Stimulated activated CD4-positive, alpha-beta T cell treated with anti-CD3 and anti-CD28 coated beads, Interleukin-1b, Interleukin-23, amount 100 ng/mL, for 4 hours (primary cell): Measurements from ENCODE around the gene WBP2.
"Not testable (repeated sequence)": the region's sequence is repeated elsewhere in the genome, so short reads cannot be mapped to it uniquely, and the experiment has no call there.

Experiments used
- DNase-seq, 2 donors: peaks; one replicate each; pipeline ENCODE4 v3.0.0-alpha.2; 2020; ENCODE audit warnings: low read depth in 2 of 2

WBP2 gene

DNA sequence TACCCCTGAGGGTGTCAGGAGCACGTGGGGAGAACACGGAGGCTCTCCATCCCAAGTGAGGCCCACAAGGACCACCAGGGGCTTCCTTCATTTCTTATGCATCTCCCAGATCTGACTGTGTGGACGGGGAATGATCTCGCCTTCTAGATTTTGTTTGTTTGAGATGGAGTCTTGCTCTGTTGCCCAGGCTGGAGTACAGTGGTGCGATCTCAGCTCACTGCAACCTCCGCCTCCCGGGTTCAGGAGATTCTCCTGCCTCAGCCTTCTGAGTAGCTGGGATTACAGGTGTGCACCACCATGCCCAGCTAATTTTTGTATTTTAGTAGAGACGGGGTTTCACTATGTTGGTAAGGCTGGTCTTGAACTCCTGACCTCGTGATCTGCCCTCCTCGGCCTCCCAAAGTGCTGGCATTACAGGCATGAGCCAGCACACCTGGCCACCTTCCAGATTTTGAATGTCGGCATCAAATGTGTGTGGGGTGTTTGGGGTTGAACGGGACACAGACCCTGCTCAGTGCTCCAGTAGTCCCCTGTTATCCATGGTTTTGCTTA lies 13.7 kb upstream of the WBP2 start:
- not testable (repeated sequence) for DNase-seq

DNA sequence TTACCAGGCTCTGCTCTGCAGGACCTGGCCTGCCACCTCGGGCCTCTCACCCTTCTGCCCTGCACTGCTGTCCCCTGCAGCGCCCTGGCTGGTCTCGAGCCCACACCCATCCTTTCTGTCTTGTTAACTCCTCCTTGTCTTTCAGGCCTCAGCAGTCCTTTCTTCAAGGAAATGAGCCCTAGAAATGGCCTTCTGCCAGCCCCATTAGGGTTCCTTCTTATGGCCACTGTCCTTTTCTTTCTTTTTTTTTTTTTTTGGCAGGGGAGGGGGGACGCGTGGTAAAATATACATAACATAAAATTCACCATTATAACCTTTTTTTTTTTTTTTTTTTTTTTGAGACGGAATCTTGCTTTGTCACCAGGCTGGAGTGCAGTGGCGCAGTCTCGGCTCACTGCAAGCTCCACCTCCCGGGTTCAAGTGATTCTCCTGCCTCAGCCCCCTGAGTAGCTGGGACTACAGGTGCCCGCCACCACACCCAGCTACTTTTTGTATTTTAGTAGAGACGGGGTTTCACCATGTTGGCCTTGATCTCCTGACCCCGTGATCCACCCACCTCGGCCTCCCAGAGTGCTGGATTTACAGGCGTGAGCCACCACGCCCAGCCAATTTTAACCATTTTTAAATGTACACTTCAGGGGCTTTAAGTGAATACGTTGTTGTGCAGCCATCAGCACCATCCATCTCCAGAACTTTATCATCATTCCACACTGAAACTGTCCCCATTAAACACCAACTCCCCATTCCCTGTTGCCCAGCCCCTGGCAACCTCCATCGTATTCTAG lies 10.5 kb upstream of the WBP2 start:
- not testable (repeated sequence) for DNase-seq

DNA sequence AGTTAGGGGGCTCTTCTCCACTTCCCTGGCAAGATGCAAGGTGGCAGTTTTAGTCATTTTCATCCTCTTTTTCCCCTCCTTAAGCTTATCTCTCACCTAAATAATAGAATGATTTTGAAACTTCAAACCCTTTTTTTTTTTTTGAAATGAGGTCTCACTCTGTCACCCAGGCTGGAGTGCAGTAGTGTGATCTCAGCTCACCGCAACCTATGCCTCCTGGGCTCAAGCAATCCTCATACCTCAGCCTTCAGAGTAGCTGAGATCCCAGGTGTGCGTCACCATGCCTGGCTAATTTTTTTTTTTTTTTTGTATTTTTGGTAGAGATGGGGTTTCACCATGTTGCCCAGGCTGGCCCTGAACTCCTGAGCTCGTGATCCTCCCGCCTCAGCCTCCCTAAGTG lies 9.8 kb upstream of the WBP2 start:
- not testable (repeated sequence) for DNase-seq

DNA sequence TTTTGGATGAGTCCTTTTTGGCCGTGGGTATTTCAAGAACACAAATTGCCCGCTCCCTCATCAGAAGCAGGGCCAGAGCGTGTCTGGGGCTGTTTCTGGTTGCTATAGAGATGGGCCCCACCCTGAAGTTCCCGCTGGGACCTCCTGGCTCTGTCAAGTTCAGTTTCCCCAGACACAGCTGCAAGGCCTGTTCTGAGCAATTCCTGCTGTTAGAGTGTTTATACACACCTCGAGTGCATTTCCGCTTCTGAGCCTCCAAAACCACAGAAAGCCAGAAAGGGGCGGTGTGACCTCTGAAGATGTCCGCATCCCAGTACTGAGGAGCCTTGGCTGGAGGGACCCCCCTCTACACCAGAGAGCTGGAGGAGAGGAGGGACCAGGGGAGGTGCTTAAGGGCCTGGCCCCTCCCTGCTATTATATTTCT lies 9.3 kb upstream of the WBP2 start:
- no peak for DNase-seq

DNA sequence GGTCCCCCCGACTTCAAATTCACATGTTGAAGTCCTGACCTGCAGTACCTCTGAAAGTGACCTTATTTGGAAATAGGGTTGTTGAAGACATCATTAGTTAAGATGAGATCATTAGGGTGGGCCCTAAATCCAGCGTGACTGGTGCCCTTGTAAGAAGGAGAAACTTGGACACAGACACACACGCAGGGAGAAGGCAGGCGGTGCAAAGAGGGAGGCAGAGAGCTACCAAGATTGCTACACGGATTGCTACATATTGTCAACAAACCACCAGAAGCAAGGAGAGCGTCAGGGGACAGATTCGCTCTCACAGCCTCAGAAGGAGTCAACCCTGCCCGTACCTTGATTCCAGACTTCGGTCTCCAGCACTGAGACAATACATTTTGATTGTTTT lies 6.8 kb upstream of the WBP2 start:
- no peak for DNase-seq

DNA sequence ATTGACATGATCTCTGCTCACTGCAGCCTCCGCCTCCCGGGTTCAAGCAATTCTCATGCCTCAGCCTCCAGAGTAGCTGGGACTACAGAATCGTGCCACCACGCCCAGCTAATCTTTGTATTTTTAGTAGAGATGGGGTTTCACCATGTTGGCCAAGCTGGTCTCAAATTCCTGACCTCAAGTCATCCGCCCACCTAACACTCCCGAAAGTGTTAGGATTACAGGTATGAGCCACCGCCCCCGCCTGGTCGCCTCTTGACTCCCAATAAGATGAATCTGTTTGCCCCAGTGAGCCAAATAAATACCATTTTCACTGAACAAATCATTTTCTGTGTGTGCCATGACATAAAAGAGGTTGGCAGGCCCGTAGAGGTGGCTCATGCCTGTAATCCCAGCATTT lies 4.2 kb upstream of the WBP2 start:
- not testable (repeated sequence) for DNase-seq

DNA sequence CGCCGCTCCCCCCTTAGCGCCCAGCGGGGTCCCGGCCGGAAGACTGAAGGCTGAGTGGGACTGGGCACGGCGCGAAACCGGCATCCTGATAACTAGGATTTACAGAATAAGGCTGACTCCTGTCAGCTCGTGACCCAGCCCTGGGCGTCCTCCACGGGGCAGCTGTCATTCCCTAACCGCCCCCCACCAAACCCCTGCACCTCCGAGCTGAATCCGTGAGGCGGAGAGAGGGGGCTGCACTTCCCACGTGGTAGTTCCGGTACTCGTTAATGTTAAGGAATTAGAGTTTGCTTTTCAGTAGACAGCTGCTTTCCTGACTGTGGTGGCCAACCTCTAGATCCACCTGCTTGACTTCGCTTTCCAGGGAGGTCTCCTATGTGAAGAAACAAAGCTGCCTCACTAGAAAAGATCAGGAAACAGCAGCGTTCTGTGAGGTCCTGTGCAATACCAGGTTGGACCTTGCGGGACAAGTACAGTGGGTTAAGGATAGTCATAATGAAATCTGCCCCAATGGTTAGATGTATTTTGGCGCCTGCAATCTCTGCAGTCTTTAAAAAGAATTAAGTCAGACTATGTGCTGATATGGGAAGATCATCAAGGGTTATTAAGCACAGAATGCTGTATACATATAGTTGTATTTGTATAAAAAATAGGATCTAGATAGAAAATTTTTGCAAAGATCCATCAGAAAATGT lies 1.1 kb upstream of the WBP2 start:
- DNase-seq: no peak

DNA sequence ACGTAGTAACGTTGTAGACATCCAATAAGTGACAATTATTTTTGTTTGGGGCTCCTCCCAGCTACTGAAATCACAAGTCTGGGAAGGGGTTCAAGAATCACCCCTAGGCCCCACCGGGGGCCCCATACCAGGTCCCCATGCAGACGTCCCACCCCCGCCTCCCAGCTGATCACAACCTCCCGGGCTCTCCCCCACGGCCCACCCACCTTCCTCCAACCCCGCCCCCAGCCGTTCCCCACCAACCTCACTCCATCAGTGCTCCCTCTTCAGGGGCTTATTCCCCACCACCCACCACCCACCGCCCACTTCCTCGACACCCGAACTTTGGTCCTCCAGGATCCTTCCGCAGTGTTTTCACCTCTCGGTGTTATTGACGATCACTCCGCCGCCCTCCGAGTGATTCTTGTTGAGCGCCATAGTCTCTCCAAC lies 240 bp downstream of the WBP2 start:
- DNase-seq: no peak

DNA sequence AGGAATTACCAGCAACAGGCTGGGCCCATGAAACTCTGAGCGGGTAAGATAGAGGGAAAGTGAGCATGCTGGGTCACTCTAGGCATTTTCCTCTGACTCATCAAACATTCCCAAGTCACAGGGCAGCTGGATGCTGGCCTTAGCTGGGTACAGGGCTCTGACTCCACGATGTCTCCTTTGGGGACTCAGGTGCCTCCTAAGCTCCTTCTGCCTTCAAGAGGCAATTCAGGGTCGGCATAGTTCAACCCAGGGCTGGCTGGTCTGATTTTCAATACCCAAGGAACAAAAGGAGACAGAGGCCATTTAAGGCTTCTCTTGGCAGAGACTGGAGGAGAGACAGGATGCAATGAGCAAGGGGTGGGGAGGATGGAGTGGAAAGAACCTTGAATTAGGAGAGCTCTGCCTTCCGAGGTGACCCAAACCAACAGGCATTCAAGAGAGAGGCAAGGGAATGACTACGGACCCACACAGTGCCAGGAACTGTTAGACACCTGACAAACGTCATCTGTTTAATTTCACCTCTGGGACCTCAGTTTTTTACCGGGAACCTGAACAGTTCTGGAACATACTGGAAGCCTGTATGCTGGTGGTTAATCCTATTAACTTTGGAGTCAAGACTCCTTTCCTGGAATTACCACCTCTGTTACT lies 910 bp downstream of the WBP2 start:
- no peak for DNase-seq

DNA sequence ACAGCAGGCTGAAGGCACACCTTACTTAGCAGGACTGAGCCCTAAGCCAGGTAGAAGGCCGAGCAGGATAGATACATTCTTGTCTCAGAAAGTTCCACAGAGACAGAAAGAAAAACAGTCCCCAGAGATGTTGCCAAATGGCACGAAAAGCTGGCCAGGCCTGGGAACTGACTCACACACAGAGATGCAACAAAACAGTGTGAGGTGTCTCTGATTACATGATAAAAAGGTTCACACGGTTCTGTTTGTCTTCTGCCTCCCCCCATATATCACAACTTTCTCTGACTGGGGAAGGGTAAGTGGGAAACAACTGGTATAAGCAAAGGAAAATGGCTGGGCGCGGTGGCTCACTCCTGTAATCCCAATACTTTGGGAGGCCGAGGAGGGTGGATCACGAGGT lies 1.7 kb downstream of the WBP2 start:
- no peak for DNase-seq

DNA sequence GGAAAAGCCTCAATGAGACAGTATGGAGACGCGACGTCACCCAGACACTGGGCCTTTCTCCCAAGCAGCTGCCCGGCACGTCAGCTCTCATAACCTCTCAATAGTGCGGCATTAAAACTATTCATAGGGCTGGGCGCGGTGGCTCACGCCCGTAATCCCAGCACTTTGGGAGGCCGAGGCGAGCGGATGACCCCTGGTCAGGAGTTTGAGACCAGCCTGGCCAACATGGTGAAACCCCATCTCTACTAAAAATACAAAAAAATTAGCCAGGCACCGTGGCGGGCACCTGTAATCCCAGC lies 3.5 kb downstream of the WBP2 start:
- DNase-seq: not testable (repeated sequence)

DNA sequence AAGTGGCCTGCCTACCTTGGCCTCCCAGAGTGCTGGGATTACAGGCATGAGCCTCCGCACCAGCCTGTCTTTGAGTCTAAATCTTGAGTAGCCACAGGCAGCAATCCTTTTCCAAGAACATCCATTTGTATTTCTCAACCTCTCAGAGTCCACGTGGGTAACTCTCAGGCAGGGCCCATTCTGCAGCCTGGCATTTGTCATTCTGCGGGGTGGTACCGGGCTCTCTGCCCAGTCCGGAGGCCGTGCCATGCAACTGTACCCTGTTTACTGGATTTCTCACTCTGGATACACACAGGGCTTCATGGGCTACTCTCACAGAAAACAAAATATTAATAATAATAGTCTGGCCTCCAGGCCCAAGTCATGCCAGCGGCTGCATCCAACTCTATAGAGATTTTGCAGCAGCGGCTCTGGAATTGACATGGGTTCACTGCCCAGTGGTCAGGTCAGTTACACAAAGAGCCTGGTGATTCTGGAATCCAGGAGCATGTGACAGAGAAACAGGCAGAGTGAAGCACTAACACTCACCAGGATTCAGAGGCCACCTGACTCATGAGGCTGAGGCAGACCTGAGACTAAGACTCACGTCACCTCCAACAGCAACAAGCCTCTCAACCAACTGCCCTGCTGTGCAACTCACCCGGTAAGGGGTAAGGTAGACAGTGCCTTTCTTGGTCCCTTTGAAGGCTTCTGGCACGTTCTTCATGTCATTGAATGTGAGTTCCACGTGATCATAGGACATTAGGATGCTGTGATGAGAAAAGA lies 4.0 kb downstream of the WBP2 start:
- no peak for DNase-seq

DNA sequence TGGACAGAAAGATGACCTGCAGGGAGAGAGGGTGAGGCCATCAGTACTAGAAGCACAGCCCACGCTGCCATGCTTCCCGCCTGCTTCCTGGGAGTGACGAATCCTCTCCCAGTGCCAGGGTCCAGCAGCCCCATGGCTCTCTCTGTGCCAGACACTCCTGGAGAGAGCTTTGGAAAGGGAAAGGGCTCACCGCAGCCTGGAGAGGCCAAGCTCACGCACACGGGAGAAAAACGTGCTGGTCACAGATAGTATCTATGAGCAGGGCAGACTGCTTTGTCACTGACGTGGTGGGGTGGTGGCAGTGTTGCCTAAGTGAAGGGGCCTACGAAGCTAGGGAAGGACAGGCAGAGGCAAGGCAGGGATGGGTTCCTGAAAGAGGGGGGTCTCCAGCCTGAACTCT lies 5.4 kb downstream of the WBP2 start:
- DNase-seq: no peak

DNA sequence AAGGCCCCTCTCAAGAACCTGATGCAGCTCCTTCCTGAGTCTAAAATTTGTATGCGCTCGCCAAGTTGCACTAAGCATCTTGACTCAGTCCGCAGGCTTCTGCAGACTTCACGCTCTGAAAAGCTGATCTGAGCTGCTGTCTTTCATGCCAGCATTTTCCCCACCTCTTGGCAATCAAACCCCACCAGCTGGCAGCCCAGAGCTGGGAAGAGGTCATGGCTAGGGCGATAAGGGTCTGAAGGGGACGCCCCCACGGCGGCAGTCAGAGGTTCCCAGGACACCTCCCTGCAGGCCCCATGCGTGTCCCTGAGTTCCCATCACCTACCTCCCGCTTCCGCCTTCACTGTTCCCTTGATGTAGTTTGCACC lies 5.9 kb downstream of the WBP2 start:
- DNase-seq: no peak

DNA sequence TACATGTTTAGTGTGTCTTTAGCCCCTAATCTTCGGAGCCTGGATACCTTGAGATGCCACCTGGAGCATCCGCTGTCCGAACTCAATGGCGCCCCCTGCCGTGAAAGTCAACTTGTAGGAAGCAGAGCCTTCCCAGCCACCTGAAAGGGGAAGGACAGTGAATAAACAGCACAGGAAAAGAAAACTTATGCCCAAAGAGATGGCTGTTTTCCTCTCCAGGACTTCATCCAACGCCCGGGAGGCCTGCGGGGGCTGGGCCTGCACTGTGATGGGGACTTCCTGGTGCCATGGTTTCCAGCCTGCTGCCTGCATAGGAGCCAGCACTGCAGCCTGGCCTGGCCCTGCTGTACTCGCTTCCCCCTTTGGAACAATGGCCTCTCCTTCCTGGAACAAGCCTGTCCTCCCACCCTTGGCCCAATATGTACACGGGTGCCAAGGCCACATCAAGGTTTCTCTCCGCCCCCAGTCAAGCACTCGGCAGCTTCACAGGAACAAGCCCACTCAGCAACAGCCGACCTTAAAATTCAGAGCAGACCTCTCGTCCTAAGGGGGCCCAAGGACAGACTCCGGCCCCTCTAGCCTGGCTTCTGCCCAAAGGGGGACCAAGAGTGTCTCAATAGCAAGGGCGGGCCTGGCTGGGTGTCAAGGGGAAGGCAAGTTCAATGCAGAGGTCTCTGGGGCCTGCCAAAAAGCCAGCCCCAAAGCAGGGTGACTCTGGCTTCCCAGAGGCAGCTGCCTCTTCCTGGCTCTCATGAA lies 6.4 kb downstream of the WBP2 start:
- DNase-seq: peak; percentile 80 to 88

DNA sequence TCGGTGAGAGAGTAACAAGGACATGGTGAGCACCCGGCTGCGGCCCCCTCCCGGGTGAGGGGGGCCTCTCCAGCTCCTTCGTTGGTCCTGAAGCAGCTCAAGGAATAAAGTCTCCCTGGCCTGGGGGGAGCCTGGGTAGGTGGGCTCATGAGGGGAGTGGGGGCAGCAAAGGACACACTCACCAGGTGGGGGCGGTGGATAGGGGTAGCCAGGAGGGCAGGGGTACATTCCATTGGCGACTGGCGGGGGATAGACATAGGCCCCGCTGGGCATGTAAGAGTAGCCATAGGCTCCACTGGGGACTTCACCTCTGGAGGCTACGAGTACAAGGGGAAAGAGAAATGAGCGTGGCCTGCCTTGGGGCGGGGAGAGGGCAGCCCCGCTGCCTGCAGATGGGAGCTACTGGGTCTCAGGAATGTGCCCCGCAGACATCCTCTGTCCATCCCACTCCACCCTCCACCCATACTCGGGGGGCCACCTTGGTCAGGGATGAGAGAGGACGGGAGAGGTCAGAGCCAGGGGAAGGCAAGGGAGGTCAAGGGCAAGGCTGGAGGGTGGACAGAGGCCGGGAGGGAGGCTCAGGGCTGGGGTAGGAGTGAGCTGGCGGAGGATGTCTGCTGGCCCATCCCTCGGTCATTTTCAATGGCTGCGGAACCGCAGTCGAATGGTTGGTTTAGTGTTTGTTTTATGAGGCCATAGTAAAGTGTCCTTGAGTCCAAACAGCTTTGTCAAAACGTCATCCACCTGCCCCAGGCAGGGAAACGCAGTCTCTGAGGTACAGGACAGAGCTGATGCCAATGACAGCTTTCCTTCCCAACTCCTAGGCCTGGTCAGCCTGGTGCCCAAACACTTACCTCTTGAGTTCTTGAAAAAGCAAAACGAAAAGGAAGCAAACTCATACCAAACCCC lies 7.3 kb downstream of the WBP2 start:
- DNase-seq: no peak

DNA sequence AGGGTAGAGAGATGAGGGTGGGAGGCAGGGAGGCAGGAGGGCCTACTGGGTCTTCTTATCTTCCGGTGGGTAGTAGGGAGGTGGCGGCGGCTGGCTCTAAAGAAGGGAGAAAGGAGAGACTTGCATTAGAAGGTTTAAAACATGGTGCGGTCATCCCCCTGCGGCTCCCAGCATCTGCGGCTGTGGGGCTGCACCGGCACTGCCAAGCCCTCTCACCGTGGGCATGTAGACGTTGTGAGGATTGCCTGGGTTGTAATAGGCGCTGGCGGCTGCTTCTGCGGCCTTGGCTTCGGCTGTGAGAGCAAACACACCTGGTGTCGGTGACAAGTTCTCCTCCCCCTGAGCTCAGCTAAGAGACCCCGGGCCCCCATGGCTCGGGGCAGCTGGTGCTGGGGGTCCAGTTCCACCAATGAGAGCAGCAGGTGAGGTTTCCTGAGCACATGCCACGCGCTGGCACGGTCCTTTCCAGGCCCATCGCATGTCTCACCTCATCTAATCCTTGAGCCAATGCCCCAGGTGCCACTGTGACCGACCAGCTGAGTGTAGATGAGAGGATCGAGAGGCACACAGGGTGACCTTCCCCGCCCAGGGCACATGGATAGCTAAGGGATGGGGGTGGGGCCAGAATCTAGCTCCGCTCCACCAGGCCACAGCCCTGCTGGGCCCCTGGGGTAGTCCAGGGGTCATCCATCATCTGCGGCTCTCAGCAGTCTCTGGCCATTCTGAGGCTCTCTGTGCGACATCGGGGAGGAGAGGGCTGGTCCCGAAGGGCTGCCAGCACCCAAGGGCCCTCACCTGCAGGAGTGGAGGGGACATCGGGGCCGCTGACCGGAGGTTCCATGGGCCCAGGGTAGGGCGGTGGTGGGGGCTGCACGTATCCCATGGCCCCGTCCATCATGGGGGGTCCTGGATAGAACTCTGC lies 8.2 kb downstream of the WBP2 start:
- no peak for DNase-seq

DNA sequence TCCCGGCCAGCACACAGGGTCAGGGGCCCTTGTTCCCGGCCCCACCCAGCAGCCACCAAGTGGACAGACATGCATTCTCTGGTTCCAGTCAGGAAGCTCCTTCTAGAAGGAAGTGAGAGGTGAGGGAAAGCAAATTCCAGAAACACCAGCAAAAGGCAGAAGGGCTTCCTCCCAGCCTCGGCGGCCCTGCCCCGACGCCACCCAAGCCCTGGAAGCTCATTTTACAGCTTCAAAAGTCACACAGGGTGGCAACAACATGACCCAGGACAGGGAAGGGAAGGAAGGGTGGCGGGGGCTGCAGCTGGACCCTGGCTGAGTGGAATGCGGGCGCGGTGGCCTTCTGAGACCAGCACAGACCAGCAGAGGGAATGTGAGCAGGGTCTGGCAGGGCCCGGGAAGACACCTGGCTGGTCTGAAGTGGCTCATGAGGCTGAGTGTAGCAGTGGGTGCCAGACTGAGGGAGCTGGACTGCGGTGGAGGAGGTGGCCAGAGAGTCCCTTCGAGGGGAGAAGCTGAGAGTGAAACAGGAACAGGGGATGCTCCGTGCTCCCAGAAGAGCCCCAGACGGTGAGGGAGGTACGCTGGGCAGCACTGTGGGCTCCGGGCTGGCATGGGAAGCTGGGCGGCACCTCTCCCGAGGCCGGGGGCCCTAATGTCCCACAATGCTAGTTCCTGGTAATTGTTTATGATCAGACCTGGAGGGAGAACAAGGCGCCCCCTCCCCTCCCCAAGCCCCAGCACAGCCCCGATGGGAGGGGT lies 9.0 kb downstream of the WBP2 start:
- no peak for DNase-seq
